Measurements from ENCODE around the gene ATRIP.
"Not testable (repeated sequence)": the region's sequence is repeated elsewhere in the genome, so short reads cannot be mapped to it uniquely, and the experiment has no call there.

The ATRIP gene

DNA sequence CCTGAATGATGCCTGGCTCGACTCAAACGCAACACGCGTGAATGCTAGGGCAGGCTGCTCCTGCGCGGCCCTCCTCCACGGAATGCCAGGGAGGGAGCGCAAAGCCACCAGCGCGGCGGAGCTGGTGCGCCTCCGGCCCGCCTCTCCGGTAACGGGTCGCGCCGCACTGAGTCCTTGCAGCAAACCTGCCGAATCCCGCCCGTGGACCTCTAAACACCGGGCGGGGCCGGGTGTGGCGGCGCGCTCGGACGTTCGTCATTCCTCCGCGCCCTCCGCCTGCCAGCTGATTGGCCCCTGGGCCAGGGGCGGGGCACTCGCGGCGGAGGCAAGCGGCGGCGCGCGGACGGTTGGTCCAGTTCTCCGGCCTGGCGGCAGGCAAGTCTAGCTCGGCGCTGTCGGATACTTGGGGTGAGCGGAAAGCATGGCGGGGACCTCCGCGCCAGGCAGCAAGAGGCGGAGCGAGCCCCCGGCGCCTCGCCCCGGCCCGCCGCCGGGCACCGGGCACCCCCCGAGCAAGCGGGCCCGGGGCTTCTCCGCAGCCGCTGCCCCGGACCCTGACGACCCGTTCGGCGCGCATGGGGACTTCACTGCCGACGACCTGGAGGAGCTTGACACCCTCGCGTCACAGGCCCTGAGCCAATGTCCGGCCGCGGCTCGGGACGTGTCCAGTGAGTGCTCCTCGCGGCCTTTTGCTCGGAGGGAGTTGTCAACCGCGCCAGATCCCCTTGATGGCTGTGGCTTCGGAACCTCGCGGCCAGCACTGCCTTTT lies at the start of gene ATRIP:
ATRIP (plus strand) TSS at position 313 of the 769 bp plus-strand sequence; CDS start at position 422, 109 bp downstream.
- peak; percentile 74 to 86 (median 82) for DNase-seq (ENCODE audit: low read depth in 2 of 3, low spot score in 1 of 3)

DNA sequence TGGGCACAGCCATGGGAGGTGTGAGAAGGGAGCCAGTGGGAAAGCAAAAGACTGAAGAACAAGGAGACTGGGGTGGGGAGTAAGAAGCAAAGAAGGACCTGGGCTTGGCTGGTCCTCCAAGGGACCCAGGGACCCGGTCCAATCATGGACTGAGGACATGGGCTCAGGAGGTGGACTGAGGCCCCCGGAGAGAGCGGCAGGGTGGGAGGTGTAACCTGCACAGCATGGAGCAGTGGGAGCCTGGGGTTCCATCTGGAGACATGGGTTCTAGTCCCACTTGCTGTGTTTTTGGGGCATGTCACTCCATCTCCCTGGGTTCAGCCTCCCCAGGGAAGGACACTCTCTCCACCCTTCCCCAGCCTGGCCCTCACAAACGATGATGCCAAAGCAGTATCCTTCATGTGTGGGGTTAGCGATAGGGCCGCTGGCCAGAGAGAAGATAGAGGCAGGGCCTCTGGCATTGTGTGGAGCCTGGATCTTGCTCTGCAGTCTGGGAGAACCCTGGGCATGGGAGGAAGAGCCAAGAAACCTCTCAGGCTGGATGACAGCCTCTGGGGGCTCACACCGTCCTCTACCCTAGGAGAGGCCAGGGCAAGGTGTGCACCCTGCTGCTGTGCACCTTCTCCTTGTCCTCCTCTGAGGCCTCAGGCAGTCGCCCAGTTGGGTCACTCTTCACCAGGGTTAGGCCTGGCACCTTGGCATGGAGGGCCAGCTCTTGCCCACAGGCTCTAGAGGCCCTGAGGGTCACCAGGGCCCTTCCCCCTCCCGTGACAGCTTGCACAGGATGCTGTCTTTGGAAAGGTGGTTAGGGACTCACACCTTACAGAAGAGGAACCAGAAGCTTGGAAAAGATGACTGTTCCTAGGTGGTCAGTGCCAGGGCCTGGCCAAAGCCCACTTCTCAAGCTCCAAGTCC lies 48.5 kb upstream of the ATRIP start:
- DNase-seq (ENCODE audit: low read depth in 2 of 3, low spot score in 1 of 3), result no peak

DNA sequence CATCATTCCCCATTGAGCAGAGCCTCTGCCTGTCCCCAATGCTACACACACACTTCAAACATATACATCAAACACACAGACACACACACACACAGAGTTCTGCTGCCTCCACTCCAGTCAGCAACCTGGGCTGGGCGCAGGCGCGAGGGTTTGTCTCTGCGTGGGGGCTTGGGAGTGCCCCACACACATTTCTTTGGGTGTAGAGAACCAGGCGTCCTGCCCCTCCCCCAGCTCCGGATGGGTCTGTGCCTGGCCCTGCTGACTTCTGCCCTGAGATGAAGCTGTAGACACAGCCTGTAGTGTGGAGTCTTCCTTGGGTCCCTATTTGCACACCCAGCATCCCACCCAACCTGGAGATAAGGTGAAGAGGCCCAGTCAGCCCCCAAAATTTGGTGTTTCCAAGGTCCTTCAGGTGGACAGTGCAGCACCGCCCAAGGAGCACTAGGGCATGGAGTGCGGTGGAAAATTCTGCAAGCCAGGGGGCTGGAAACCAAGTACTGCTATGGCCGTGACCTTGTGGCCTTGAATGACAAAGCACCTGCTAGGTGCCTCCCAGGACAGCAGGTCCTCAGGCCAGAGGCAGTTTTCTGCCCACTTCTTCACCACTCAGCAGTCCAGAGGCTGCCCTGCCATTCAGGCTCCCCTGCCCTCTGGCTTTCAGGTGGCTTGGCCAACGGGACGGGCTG lies 47.7 kb upstream of the ATRIP start:
- DNase-seq (ENCODE audit: low read depth in 2 of 3, low spot score in 1 of 3), result no peak

- no peak for DNase-seq (ENCODE audit: low read depth in 2 of 3, low spot score in 1 of 3)
Measured at GRCh38 chr3:48399387-48400172, 47.0 kb upstream of the ATRIP start.

GRCh38 chr3:48400824-48401433 lies 45.6 kb upstream of the ATRIP start:
- DNase-seq (ENCODE audit: low read depth in 2 of 3, low spot score in 1 of 3), result peak; percentile 33 to 52 (median 52)

DNA sequence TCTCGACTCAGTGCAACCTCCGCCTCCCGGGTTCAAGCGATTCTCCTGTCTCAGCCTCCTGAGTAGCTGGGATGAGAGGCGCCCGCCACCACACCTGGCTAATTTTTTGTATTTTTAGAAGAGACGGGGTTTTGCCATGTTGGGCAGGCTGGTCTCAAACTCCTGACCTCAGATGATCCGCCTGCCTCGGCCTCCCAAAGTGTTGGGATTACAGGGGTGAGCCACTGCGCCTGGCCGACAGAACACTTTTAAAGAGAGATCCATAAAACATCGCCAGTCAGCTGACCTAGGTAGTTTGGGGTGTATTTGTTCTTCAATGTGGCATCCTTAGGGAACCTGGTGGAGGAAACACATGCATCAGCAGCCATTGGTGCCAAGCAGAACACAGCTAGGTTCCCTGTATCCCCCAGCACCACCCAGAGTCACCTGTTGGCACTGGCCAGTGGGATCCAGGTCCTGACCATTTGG lies 45.1 kb upstream of the ATRIP start:
- not testable (repeated sequence) for DNase-seq (ENCODE audit: low read depth in 2 of 3, low spot score in 1 of 3)

DNA sequence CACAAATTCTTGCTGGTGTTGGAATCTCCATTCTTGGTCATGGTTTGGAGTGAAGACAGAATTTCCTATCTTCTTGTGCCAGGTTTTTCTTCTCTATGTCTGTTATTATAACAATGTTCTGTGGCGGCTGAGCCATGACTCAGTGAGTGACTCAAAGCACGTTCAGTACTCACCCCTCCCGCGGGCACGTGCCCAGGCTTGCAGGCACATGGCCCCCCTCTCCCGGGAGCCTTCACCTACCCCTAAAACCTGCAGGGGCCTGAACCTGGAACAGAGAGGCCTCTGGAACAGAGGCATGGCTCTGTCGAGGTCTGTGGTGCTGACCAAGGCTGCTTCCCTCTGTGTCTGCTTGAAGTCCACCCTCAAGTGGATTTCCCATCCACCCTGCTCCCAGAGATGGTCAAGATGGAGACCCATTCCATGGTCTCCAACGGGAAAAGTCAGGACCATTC lies 44.2 kb upstream of the ATRIP start:
- no peak for DNase-seq (ENCODE audit: low read depth in 2 of 3, low spot score in 1 of 3)

DNA sequence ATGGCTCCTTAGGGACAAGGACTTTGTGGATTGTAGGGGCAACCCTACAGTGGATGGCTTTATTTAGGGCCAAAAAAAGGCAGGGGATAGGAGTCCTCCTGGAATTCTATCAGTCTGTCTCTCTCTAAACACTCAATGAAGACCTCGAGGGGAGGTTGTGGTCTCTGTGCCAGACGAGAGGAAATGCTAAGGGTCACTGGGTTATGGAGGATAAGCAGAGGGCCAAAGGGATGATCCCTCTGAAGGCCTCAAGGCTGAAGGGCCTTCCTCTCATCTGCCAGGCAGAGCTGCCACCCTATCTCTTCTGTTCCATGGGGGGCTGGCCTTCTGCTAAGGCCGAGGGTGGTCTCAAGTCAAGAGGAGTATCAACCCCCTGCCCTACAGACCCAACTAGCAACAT lies 43.6 kb upstream of the ATRIP start:
- DNase-seq (ENCODE audit: low read depth in 2 of 3, low spot score in 1 of 3), result no peak

DNA sequence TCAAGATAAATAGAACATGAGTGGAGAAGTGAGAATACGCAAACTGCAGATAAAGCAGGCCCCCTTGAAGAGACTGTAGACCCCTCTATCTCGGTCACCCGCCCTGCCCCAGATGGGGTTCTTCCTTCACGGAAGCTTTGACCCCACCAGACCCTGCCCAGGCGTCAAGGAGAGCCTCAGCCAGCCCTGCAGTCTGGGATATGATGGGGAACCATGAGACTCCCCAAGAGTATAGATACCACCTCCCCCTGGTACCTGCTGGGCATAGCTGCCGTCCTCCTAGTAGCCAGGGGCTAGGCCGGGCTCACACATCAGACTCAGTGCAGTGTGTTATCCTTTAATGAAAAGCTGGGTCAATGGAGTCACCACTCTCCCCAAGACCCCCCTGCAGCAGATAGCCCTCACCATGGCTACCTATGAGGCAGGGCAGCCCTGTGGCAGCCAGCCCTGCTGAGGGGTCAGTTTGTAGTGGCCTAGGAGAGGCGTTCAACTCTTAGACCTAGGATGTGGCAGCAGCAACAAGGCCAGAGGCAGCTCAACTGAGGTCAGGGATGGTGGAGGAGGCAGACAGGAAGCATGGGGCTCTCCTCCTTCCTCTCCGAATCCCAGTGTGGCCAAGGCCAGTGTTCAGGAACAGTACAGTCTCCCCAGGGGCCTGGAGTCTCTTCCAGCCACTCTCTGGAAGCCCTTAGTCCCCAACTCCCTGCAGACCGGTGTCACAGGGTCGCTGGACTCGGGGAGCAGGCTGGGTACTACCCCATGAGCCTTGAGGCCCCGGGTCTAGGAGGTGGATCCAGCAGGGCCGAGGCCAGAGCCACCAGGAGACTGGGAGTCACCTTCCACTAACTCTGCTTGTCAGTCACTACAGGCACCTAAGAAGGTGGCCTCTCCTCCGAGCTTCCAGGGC lies 42.8 kb upstream of the ATRIP start:
- no peak for DNase-seq (ENCODE audit: low read depth in 2 of 3, low spot score in 1 of 3)

- no peak for DNase-seq (ENCODE audit: low read depth in 2 of 3, low spot score in 1 of 3)
Measured at GRCh38 chr3:48404440-48405342, 41.8 kb upstream of the ATRIP start.

GRCh38 chr3:48405343-48405881 lies 41.1 kb upstream of the ATRIP start:
- DNase-seq (ENCODE audit: low read depth in 2 of 3, low spot score in 1 of 3), result no peak

- DNase-seq (ENCODE audit: low read depth in 2 of 3, low spot score in 1 of 3), result no peak
Measured at GRCh38 chr3:48405971-48406370, 40.6 kb upstream of the ATRIP start.

DNA sequence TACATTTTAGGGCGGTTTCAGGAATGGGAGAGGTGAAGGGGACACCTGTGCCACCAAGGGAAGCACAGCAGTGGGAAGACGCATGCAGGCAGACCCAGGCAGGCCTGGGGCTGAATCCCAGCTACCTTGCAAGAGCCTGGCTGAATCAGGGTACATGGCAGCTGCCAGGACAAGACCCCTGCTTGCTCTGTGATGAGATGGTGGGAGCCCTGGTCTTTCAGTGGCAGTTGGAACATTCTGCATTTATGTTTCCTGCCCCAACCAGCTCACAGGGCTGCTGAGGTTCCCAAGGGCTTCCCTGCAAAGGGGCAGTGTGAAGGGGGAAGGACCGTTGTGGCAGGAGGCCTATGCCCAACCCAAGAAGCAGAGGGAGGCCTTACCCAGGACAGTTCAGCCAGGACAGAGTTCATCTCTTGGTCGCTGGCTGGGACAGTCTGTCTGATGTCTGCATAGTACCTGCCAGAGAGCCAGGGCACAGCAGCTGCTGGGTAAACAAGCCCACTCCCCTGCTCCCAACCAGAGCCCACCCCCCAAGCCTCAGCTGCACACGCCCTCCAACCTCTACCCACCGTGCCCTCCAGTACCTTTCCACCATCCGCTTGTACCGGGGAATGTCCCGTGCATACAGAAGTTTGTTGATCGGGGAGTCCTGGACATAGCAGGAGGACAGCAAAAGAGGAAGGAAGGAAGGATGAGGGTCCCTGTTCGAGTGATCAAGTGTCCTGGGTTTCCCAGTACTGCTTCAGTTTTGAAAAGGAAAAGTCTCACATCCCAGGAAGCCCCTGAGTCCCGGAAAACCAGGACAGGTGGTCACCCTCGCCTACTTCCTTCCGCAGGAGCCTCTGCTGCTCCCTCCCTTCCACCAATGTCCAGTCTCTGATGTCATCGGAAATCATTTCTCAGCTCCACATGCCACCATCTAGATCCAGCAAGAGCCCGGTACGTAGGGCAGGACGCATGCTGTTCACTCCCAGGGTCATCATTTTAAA lies 39.8 kb upstream of the ATRIP start:
- no peak for DNase-seq (ENCODE audit: low read depth in 2 of 3, low spot score in 1 of 3)

DNA sequence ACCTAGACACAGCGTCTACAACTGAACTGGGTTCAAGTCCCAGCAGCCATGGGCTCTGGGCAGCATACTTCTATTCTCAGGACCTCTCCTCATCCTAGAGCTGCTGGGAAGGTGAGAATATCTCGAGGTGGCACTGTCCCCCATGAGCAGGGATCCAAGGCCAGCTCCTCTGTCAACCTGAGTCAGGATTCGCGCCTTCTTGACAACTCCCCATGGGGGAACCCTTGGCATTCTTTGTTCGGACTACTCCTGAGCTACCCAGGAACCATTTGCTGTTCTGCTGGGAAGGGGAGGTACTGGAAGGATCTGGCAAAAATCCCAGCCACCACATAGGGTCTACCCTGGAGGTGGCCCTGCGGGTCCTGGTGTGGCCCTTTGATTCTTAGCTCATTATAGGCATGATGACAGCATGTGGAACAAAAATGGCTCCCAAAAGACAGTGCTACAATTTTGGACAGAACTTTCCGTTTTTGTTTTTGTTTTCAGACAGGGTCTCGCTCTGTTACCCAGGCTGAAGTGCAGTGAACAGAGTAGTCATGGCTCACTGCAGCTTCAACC lies 38.9 kb upstream of the ATRIP start:
- DNase-seq (ENCODE audit: low read depth in 2 of 3, low spot score in 1 of 3), result no peak

- DNase-seq (ENCODE audit: low read depth in 2 of 3, low spot score in 1 of 3), result no peak
Measured at GRCh38 chr3:48408823-48409281, 37.7 kb upstream of the ATRIP start.

Data from stimulated activated CD4-positive, alpha-beta T cell treated with anti-CD3 and anti-CD28 coated beads, Interleukin-12 subunit alpha, Interleukin-12 subunit beta, amount 100 ng/mL, for 48 hours (primary cell).